ENCODE data around the gene KLHL5. TPM values are rescaled to one million over a fixed set of nuclear protein-coding genes. Genes with fewer than 3 reads are reported as not detected.

Gene KLHL5
- total RNA-seq, 1 donor from 2014 or later = 34.0 TPM

- Histone ChIP-seq H3K9me3 (no peaks in the 10 kb centered on the region), H3K27ac (no peak overlapping the region), H3K36me3 (peaks cover 14% of the 10 kb centered on the region), H3K4me1 (no peaks in the 10 kb centered on the region), H3K27me3 (no peaks in the 10 kb centered on the region), H3K4me3 (no peak overlapping the region)
- DNase-seq (no peak), ATAC-seq (no peak)
- intact Hi-C loops (cut with DNase I) = no loop called here
- TF ChIP-seq, protein P1, sequence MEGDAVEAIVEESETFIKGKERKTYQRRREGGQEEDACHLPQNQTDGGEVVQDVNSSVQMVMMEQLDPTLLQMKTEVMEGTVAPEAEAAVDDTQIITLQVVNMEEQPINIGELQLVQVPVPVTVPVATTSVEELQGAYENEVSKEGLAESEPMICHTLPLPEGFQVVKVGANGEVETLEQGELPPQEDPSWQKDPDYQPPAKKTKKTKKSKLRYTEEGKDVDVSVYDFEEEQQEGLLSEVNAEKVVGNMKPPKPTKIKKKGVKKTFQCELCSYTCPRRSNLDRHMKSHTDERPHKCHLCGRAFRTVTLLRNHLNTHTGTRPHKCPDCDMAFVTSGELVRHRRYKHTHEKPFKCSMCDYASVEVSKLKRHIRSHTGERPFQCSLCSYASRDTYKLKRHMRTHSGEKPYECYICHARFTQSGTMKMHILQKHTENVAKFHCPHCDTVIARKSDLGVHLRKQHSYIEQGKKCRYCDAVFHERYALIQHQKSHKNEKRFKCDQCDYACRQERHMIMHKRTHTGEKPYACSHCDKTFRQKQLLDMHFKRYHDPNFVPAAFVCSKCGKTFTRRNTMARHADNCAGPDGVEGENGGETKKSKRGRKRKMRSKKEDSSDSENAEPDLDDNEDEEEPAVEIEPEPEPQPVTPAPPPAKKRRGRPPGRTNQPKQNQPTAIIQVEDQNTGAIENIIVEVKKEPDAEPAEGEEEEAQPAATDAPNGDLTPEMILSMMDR (IDR thresholded peaks at IDR 0.05) = no peak
Measured at GRCh38 chr4:39078829-39079228, 16.8 kb downstream of the KLHL5 start.

GRCh38 chr4:39083164-39083563 is 21.1 kb downstream of the KLHL5 start:
- no peaks in the 10 kb centered on the region for H3K4me1 ChIP-seq
- H3K27me3 ChIP-seq = no peaks in the 10 kb centered on the region
- no peak for ATAC-seq
- no peak for DNase-seq
- H3K9me3 ChIP-seq = no peaks in the 10 kb centered on the region
- H3K27ac ChIP-seq = no peak overlapping the region
- intact Hi-C loops (cut with DNase I) = no loop called here
- H3K36me3 ChIP-seq = peaks cover 14% of the 10 kb centered on the region
- TF ChIP-seq, protein P1 (IDR thresholded peaks at IDR 0.05) = no peak
- no peak overlapping the region for H3K4me3 ChIP-seq

DNA sequence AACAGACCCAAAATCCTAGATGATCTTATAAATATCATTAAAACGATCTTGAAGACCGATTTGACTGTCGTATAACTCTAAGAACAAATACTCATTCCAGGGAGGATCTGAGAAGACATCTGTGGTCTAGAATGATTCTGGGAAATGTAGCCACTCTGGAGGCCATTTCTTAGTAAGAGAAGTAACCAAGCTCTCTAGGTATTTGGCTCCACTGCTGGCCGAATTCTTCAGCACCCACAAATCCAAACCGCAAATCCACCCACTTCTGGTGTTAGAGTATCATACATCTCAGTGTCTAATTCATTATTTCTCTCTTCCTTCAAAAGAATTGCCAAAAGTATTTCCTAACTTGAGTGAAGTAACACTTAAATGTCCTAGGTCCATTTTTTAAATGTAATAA is 23.9 kb downstream of the KLHL5 start:
- DNase-seq = no peak

DNA sequence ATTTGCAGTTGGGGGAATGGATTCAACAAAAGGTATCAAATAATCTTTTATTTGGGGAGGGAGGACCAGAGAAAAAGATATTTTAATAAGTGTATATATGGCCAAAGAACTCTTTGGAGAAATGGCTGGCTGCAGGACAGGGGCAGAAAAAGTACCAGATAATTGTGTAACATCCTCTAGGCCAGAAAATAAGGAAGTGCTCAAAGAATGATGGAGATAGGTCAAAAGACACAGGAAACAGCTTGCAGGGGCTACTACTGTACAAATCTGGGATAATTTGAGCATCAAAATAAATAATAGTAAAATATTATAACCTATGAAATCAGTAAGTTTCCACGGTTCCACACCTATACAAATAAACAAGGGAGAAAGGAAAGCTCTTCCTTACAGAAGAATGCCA is 34.8 kb downstream of the KLHL5 start:
- TF ChIP-seq, protein P1 (IDR thresholded peaks at IDR 0.05) = no peak
- no peak overlapping the region for H3K4me3 ChIP-seq
- no peaks in the 10 kb centered on the region for H3K9me3 ChIP-seq
- H3K27me3 ChIP-seq = no peaks in the 10 kb centered on the region
- H3K27ac ChIP-seq = no peak overlapping the region
- H3K4me1 ChIP-seq = no peaks in the 10 kb centered on the region
- DNase-seq (no peak), ATAC-seq (no peak)
- H3K36me3 ChIP-seq = no peaks in the 10 kb centered on the region
- intact Hi-C loops (cut with DNase I) = no loop called here

More for the DNA sequence above, 23.9 kb downstream of the KLHL5 start:
- Histone ChIP-seq H3K4me1 (no peaks in the 10 kb centered on the region), H3K27ac (no peak overlapping the region), H3K9me3 (no peaks in the 10 kb centered on the region), H3K4me3 (no peak overlapping the region), H3K27me3 (no peaks in the 10 kb centered on the region), H3K36me3 (peaks cover 14% of the 10 kb centered on the region)
- no peak for ATAC-seq
- TF ChIP-seq, protein P1 (IDR thresholded peaks at IDR 0.05) = no peak
- intact Hi-C loops (cut with DNase I) = no loop called here

DNA sequence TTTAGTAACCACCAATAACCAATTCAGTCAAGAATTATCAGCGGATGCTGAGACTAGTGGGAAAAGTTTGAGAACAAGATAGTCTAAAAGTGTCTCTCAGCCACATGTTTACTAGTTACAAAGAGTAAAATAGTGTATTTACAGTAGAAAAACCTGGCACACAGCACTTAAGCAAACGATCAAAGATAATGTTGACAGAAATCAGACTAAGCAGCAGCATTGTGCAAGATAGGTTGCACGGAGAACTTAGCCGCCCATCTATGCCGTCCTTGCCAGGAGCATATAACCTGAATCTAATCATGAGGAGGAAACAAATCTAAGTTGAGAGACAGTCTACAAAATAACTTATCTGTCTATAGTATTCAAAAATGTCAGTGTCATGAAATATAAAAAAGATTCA is 35.3 kb downstream of the KLHL5 start:
- no peaks in the 10 kb centered on the region for H3K36me3 ChIP-seq
- DNase-seq (no peak), ATAC-seq (no peak)
- H3K27me3 ChIP-seq = no peaks in the 10 kb centered on the region
- no peak overlapping the region for H3K27ac ChIP-seq
- no peaks in the 10 kb centered on the region for H3K4me1 ChIP-seq
- TF ChIP-seq, protein P1 (IDR thresholded peaks at IDR 0.05) = no peak
- H3K4me3 ChIP-seq = no peak overlapping the region
- intact Hi-C loops (cut with DNase I) = no loop called here
- no peaks in the 10 kb centered on the region for H3K9me3 ChIP-seq

- no peak for DNase-seq
- Histone ChIP-seq H3K9me3 (no peaks in the 10 kb centered on the region), H3K27me3 (no peaks in the 10 kb centered on the region), H3K27ac (no peak overlapping the region), H3K36me3 (peaks cover 22% of the 10 kb centered on the region), H3K4me1 (no peaks in the 10 kb centered on the region), H3K4me3 (no peak overlapping the region)
- intact Hi-C loops (cut with DNase I) = no loop called here
- TF ChIP-seq, protein P1 (IDR thresholded peaks at IDR 0.05) = no peak
- ATAC-seq = no peak
Measured at GRCh38 chr4:39102297-39102696, 40.3 kb downstream of the KLHL5 start.

Data from upper lobe of right lung (tissue), 1 donor.